KMS-11 (cell line): Measurements from ENCODE around the gene UBE2D1.
A peak's percentile ranks its signal among the peaks of the same experiment; 100 is the strongest.

Experiments
- H2AFZ ChIP-seq: fragments of 200-600 bp; sonication (generic); 2 replicates; pipeline ENCODE4 v1.6.1; 2016; ENCODE audit warnings: antibody characterized with exemption, mixed run types, low read depth
- H3K27ac ChIP-seq: fragments of 200-600 bp; sonication (generic); 2 replicates; pipeline ENCODE4 v1.6.1; 2016; ENCODE audit warnings: mild to moderate bottlenecking, mixed run types
- H3K27me3 ChIP-seq: fragments of 200-600 bp; sonication (generic); 2 replicates; pipeline ENCODE4 v1.6.1; 2017; ENCODE audit warnings: mild to moderate bottlenecking, low read depth, mixed run types, moderate library complexity; ENCODE audit not compliant: insufficient read depth
- H3K36me3 ChIP-seq: fragments of 200-600 bp; sonication (generic); 2 replicates; pipeline ENCODE4 v1.6.1; 2017; ENCODE audit warnings: mild to moderate bottlenecking, mixed run types; ENCODE audit not compliant: insufficient read depth
- H3K4me1 ChIP-seq: fragments of 200-600 bp; sonication (generic); 2 replicates; pipeline ENCODE4 v1.6.1; 2016; ENCODE audit warnings: mild to moderate bottlenecking, low read depth, mixed run types; ENCODE audit not compliant: poor library complexity, severe bottlenecking
- H3K4me2 ChIP-seq: fragments of 200-600 bp; sonication (generic); 2 replicates; pipeline ENCODE4 v1.7.0; 2016; ENCODE audit warnings: mild to moderate bottlenecking, mixed run types
- H3K4me3 ChIP-seq: fragments of 200-600 bp; sonication (generic); IDR thresholded peaks from 2 replicates; pipeline ENCODE4 v1.6.1; 2017; ENCODE audit warnings: low read depth, low read length, mixed read lengths; ENCODE audit not compliant: insufficient read depth
- H3K79me2 ChIP-seq: fragments of 200-600 bp; sonication (generic); 2 replicates; pipeline ENCODE4 v1.6.1; 2016; ENCODE audit warnings: low read depth, mixed run types; ENCODE audit not compliant: insufficient read depth
- H3K9ac ChIP-seq: fragments of 200-600 bp; sonication (generic); 2 replicates; pipeline ENCODE4 v1.6.1; 2016; ENCODE audit warnings: mild to moderate bottlenecking, mixed run types
- H4K20me1 ChIP-seq: fragments of 200-600 bp; sonication (generic); 2 replicates; pipeline ENCODE4 v1.6.1; 2016; ENCODE audit warnings: mild to moderate bottlenecking, mixed run types; ENCODE audit not compliant: insufficient read depth
- TF ChIP-seq, protein P1 (sequence below): fragments of 200-600 bp; sonication (generic); conservative IDR thresholded peaks from 2 replicates; pipeline ENCODE4 v1.6.1; 2017; ENCODE audit warnings: low read depth, mild to moderate bottlenecking, antibody characterized with exemption, low read length, moderate library complexity, mixed read lengths

The UBE2D1 gene

DNA sequence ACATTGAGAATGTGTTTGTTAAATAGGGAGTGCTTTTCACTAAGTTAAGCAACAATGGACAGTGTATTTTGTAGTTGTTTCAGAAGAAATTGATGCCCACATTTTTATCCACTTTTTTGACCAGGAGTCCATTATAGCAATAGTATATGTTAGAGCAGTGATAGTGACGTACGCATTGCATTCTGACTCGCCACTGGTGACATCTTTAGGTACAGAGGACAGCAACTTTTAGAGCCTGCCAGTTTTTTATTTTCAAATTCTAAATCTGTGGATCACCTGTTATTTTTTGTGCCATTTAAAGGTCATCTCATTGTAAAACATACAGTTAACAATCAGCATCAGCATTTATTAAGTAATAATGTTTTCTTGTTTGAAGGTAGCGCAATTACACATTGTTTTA, 1.4 kb downstream of the UBE2D1 start:
- no peak overlapping the region for H3K4me3 ChIP-seq

DNA sequence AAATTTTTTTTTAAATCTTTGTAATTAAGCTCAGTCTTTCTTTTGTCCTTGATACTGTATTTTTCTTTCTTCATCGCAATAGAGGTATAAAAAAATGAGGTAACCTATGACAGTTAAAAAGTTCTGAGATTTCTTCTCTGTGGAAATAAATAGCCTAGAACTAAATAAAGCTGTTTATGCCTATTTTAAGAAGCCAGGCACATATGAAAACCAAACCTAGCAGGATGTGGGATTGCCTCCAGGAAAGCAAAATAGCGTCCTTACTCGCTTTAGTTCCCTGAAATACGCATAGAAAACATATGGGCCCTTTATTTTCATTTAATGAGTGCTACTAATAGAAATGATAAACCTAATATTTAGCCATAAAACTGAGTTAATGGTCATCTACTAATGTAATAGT, 6.6 kb downstream of the UBE2D1 start:
- Histone ChIP-seq H3K79me2 (peaks cover 19% of the 10 kb centered on the region; the same call in 1 of the 2 replicates), H3K4me2 (no peak overlapping the region)

More for the DNA sequence above, 1.4 kb downstream of the UBE2D1 start:
- Histone ChIP-seq H4K20me1 (no peaks in the 10 kb centered on the region), H3K4me2 (peak overlapping the region; percentile 52), H3K9ac (no peak overlapping the region), H3K27me3 (no peaks in the 10 kb centered on the region), H2AFZ (no peak overlapping the region), H3K27ac (no peak overlapping the region), H3K36me3 (no peaks in the 10 kb centered on the region), H3K4me1 (peaks cover 7% of the 10 kb centered on the region), H3K79me2 (peaks cover 22% of the 10 kb centered on the region; the same call in 1 of the 2 replicates)
- TF ChIP-seq, protein P1, sequence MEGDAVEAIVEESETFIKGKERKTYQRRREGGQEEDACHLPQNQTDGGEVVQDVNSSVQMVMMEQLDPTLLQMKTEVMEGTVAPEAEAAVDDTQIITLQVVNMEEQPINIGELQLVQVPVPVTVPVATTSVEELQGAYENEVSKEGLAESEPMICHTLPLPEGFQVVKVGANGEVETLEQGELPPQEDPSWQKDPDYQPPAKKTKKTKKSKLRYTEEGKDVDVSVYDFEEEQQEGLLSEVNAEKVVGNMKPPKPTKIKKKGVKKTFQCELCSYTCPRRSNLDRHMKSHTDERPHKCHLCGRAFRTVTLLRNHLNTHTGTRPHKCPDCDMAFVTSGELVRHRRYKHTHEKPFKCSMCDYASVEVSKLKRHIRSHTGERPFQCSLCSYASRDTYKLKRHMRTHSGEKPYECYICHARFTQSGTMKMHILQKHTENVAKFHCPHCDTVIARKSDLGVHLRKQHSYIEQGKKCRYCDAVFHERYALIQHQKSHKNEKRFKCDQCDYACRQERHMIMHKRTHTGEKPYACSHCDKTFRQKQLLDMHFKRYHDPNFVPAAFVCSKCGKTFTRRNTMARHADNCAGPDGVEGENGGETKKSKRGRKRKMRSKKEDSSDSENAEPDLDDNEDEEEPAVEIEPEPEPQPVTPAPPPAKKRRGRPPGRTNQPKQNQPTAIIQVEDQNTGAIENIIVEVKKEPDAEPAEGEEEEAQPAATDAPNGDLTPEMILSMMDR = no peak

DNA sequence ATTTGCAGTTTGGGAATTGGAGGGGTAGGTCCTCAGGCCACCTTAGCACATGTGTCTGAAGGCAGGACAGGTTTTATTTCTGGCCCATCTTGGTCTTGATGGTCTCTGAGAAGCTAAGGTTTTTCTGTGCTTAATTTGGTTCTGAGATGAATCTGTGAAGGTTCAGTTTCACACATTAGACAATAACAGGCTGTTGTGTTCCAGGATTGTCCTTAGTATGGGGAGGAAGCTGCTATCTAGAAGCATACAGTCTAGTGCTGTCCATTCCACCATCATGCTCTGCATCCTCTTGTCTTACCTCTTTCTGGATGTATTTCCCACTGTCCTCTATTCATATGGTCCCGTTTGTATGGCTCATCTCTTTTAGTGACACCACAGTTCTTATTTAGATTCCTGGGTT, 7.1 kb downstream of the UBE2D1 start:
- Histone ChIP-seq H4K20me1 (no peaks in the 10 kb centered on the region), H3K4me2 (no peak overlapping the region), H3K27me3 (no peaks in the 10 kb centered on the region), H3K4me1 (no peaks in the 10 kb centered on the region), H3K4me3 (no peak overlapping the region), H3K36me3 (no peaks in the 10 kb centered on the region), H2AFZ (no peak overlapping the region), H3K27ac (no peak overlapping the region), H3K9ac (no peak overlapping the region), H3K79me2 (peaks cover 19% of the 10 kb centered on the region; the same call in 1 of the 2 replicates)
- TF ChIP-seq, protein P1 = no peak

More for the DNA sequence above, 6.6 kb downstream of the UBE2D1 start:
- TF ChIP-seq, protein P1 = no peak
- no peaks in the 10 kb centered on the region for H3K27me3 ChIP-seq
- no peak overlapping the region for H3K4me3 ChIP-seq
- no peak overlapping the region for H3K27ac ChIP-seq
- peaks cover 1% of the 10 kb centered on the region for H3K4me1 ChIP-seq
- no peak overlapping the region for H2AFZ ChIP-seq
- H4K20me1 ChIP-seq = no peaks in the 10 kb centered on the region
- H3K9ac ChIP-seq = no peak overlapping the region
- H3K36me3 ChIP-seq = no peaks in the 10 kb centered on the region

DNA sequence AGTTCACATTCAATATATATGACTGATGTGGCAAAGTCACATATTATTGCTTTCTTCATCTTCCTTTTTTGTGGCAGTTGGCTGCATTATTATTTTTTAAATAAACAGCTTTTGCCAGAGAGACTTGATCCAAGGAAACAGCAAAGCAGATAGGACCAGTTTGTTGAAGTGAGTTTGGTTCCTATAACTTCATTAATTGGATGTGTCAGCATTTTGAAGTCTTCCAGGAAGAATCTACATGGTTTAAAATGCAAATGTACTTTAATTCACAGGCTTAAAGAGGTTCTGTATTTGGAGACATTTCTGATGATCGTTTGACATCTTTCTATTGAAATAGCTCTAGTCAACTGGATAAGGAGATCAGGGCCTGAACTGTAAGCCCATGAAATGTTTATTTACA, 13.2 kb downstream of the UBE2D1 start:
- H4K20me1 ChIP-seq = no peaks in the 10 kb centered on the region
- peaks cover 4% of the 10 kb centered on the region; the same call in 1 of the 2 replicates for H3K79me2 ChIP-seq
- H3K4me2 ChIP-seq = no peak overlapping the region
- no peaks in the 10 kb centered on the region for H3K27me3 ChIP-seq
- TF ChIP-seq, protein P1 = no peak
- no peak overlapping the region for H3K4me3 ChIP-seq
- H3K36me3 ChIP-seq = no peaks in the 10 kb centered on the region
- no peak overlapping the region for H3K27ac ChIP-seq
- no peak overlapping the region for H2AFZ ChIP-seq
- H3K4me1 ChIP-seq = peaks cover 3% of the 10 kb centered on the region
- H3K9ac ChIP-seq = no peak overlapping the region
